Stimulated activated CD4-positive, alpha-beta T cell treated with anti-CD3 and anti-CD28 coated beads, Interleukin-12 subunit alpha, Interleukin-12 subunit beta, amount 100 ng/mL, for 48 hours (primary cell): ENCODE measurements around the gene DOC2A.
"Not testable (repeated sequence)": the region's sequence is repeated elsewhere in the genome, so short reads cannot be mapped to it uniquely, and the experiment has no call there.

Experiments used
- DNase-seq, 3 donors: peaks; one replicate each; pipeline ENCODE4 v3.0.0-alpha.2; 2020; ENCODE audit warnings: low read depth in 2 of 3, low spot score in 1 of 3

Gene DOC2A

GRCh38 chr16:29973384-29974246, 37.2 kb downstream of the DOC2A start, which contains the start of gene TAOK2:
Gene TAOK2 (plus strand): TSS chr16:29973868. CDS start chr16:29977773, 3,905 bp downstream.
- DNase-seq: peak; percentile 90 to 97 (median 96)

GRCh38 chr16:29972992-29973383, 37.8 kb downstream of the DOC2A start:
- DNase-seq: no peak

- DNase-seq: no peak
Observed at GRCh38 chr16:29972500-29972899, 38.3 kb downstream of the DOC2A start.

GRCh38 chr16:29971304-29971703, 39.5 kb downstream of the DOC2A start:
- no peak for DNase-seq

GRCh38 chr16:29968205-29968604, 42.6 kb downstream of the DOC2A start:
- DNase-seq: no peak

- no peak for DNase-seq
Observed at GRCh38 chr16:29963021-29963743, 47.6 kb downstream of the DOC2A start.

- no peak for DNase-seq
Observed at GRCh38 chr16:29962344-29962994, 48.4 kb downstream of the DOC2A start.

- DNase-seq: peak; percentile 83 to 88 (median 86)
Observed at GRCh38 chr16:29961479-29962343, 49.1 kb downstream of the DOC2A start, which contains the start of gene TMEM219. Gene TMEM219 (plus strand): TSS chr16:29962079. CDS start chr16:29963144, 1,065 bp downstream.

GRCh38 chr16:29961127-29961478, 49.7 kb downstream of the DOC2A start:
- DNase-seq: no peak

- DNase-seq: not testable (repeated sequence)
Observed at GRCh38 chr16:29959821-29960220, 51.0 kb downstream of the DOC2A start.

GRCh38 chr16:29959293-29959692, 51.5 kb downstream of the DOC2A start:
- no peak for DNase-seq

- DNase-seq: no peak
Observed at GRCh38 chr16:29958756-29959155, 52.1 kb downstream of the DOC2A start.
